ENCODE data around the gene MAPRE3. TPM values are rescaled to one million over a fixed set of nuclear protein-coding genes. Genes with fewer than 3 reads are reported as not detected.

The MAPRE3 gene
- total RNA-seq, 1 donor from 2014 or later, result 1.8 TPM

DNA sequence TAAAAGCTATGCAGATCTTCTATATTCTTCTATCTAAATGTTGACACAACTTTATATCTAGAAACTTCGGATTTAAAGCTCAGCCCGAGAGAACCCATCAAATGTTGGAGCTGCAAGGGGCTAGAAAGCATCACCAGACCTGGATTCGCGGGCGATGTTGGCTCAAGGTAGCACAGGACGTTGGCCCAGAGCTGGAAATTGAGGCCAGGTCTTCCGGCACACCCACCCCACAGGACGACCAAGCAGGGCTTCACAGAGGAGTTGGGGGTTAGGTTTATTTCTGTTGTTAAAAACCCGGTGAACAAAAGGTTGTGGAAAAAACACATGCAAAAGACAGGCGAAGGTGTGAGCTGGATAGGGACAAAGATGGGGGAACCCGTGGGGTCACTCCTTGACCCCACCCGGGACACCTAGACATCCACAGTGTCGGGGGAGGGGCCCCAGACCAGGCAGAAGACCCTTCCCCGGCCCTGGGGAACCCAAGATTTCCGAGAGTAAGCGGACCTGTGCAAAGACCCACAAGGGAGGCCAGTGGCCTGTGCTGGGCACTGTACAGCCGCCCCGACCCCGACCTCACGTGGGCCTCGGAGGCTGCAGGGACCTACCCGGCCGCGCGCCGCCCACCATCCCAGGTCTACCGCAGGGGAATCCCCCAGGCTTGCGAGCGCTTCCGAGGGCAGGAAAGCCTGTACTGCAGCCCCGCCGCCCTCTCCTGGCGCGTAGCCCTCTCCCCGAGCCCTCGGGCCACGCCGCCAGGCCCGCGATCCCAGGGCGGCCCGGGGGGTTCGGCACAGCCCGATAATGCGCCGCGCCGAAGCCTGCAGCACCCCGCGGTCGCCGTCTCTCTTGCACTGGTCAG is 79.2 kb downstream of the MAPRE3 start:
- Mint-ChIP-seq H3K9me3 (no peaks in the 10 kb centered on the region), H3K27me3 (ENCODE audit: low read depth) (peaks cover 2% of the 10 kb centered on the region), H3K4me1 (ENCODE audit: low read depth) (peaks cover 14% of the 10 kb centered on the region), H3K27ac (peak overlapping the region; percentile 98), H3K36me3 (ENCODE audit: low read depth) (peaks cover 13% of the 10 kb centered on the region), H3K4me3 (ENCODE audit: low read depth) (peak overlapping the region; percentile 88)
- DNase-seq (ENCODE audit: low spot score), result peak; percentile 50
- intact Hi-C loops (cut with micrococcal nuclease), result loop anchor here (1.0 to 2.0 kb wide), 4 partner anchors 17 to 163 kb away; partner anchors contain the start of genes ATRAID, KHK, OST4 and SLC5A6

DNA sequence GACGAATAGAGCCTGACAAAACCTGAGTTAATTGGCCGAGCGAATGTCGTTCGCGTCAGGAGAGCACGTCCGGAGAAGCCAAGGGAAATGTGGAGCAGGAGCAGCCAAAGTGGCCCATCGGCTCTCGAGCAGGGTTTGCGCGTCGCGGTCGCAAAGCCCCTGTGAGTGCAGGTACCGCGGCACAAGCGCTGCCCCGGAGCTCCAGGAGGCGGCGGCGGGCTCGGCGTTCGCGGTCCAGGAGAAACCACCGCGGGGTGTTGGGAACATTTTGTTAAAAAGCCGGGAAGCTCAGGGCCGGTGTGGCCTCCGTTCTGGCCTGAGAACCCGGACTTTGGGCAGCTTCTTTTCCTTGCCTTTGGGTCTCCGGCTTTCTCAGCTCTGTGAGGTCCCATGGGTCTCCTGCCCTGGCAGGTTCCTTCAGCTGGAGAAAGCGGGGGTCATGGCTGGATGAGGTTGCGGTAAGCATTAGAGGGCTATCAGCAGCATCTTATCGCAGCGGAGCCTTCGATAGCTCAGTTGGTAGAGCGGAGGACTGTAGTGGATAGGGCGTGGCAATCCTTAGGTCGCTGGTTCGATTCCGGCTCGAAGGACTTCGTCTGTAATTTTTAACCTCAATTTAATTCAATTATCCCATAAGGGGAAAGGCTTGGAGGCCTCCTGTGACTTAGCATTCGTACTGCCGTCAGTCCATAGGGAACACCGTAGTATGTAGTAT is 80.0 kb downstream of the MAPRE3 start:
- H3K4me3 Mint-ChIP-seq (ENCODE audit: low read depth), result peak overlapping the region; percentile 88
- intact Hi-C loops (cut with micrococcal nuclease), result loop anchor here (1.0 to 2.0 kb wide), 4 partner anchors 18 to 162 kb away; partner anchors contain the start of genes ATRAID, KHK, OST4 and SLC5A6
- peak; percentile 92 for DNase-seq (ENCODE audit: low spot score)
- peaks cover 14% of the 10 kb centered on the region for H3K36me3 Mint-ChIP-seq (ENCODE audit: low read depth)
- peak overlapping the region; percentile 98 for H3K27ac Mint-ChIP-seq
- peaks cover 2% of the 10 kb centered on the region for H3K27me3 Mint-ChIP-seq (ENCODE audit: low read depth)
- H3K9me3 Mint-ChIP-seq, result no peaks in the 10 kb centered on the region
- H3K4me1 Mint-ChIP-seq (ENCODE audit: low read depth), result peaks cover 14% of the 10 kb centered on the region

DNA sequence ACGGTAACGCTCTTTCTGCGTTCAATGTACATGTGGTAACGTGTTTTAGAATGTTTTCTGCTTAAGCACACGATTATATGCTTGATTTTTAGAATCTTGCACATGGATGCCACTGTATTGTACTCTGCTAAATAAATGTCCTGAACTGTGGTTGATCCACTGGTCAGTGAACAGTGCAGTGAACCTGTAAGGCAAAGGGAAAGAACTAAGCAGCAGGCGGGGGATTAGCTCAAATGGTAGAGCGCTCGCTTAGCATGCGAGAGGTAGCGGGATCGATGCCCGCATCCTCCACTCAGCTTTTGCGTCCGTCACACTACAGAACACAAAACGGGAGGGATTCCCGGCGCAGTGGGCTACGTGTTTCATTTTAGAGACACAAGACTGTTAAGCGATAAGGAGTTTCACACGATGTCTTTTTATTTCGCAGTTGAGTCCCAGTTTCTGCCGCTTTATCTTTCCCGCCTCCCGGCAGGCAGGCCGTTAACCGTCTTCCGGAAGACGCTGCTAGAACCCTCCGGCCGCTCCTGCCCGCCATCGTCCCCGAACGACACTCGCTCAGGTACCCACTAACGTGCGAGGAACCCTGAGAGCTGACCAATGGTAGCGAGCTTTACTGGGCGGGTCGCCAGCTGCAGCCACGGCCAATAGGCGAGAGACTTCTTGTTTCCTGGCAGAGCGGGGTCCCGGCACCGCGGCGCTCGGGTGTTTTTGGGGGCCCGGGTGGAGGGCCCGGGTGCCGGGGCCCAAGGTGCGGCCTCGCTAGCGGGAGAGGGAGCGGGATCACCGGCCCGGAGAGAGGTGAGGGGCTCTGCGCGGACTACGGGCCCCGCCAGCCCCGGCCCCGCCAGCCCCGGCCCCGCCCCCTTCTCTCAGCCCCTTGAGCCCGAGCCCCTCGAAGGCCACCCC is 80.8 kb downstream of the MAPRE3 start, which contains the start of gene AGBL5:
AGBL5 (plus strand) TSS at position 673 of the 906 bp plus-strand sequence. CDS start 1,291 bp downstream, outside the sequence.
- Mint-ChIP-seq H3K36me3 (ENCODE audit: low read depth) (peaks cover 20% of the 10 kb centered on the region), H3K27me3 (ENCODE audit: low read depth) (peaks cover 2% of the 10 kb centered on the region), H3K27ac (peak within 1 kb of the TSS; percentile 98), H3K4me1 (ENCODE audit: low read depth) (peaks cover 14% of the 10 kb centered on the region), H3K4me3 (ENCODE audit: low read depth) (peak within 1 kb of the TSS; percentile 88), H3K9me3 (no peaks in the 10 kb centered on the region)
- peak; percentile 95 for DNase-seq (ENCODE audit: low spot score)
- intact Hi-C loops (cut with micrococcal nuclease), result loop anchor here (1.0 to 2.0 kb wide), 5 partner anchors 19 to 162 kb away; partner anchors contain the start of genes ATRAID, KHK, OST4 and SLC5A6

DNA sequence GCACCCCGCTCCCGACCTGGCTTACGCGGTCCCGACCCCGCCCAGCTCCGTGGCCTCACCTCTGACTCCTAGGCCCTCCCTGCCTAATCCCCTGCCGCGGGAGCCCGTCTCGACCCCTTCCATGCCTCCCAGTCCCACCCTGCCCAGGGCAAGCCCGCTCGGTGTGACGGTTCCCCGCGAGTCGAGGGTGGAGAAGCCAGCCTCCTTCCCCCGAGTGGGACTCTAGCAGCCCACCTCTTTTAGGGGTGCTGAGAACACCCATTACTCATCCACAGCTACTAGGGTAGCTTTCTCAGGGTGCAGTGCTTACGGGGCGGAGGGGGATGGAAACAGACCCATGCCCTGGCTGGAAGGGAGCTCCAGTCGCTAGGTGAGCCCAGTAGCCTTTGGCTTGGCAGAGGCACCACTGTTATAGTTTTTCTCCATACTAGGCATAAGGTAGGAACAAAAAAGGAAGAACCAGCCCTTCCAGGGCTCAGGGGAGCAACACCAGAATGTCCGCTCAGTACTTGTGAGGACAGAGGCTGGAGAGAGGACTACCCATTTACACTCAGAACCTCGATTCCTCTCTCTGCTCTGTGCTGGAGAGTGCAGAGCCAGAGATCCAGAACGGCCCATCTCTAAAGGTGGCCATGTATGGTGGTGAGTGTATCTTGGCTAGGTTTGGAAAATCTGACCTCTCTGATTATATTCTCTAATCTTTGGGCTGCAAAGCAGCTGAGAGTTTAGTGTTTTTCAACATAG is 81.6 kb downstream of the MAPRE3 start:
- no peaks in the 10 kb centered on the region for H3K9me3 Mint-ChIP-seq
- peak overlapping the region; percentile 86 for H3K4me3 Mint-ChIP-seq (ENCODE audit: low read depth)
- no peak for DNase-seq (ENCODE audit: low spot score)
- peaks cover 23% of the 10 kb centered on the region for H3K36me3 Mint-ChIP-seq (ENCODE audit: low read depth)
- H3K27ac Mint-ChIP-seq, result peak overlapping the region; percentile 74
- H3K4me1 Mint-ChIP-seq (ENCODE audit: low read depth), result peaks cover 14% of the 10 kb centered on the region
- peaks cover 2% of the 10 kb centered on the region for H3K27me3 Mint-ChIP-seq (ENCODE audit: low read depth)
- intact Hi-C loops (cut with micrococcal nuclease), result loop anchor here (1.0 to 2.0 kb wide), 2 partner anchors 29 to 161 kb away; partner anchors contain the start of genes ATRAID and SLC5A6

DNA sequence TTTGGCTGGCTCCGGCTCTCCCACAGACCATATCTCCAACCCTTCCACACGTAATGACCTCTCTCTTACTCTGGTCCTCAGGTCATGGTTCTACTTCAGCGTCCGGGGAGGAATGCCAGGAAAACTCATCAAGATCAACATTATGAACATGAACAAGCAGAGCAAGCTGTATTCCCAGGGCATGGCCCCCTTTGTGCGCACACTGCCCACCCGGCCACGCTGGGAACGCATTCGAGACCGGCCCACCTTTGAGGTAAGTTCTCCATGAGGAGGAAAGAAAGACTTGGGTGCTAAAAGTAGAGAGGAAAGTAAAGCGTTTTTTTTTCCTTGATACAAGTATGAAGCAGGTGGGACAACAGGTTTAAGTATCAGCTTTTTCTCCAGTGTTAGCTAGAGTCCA is 82.9 kb downstream of the MAPRE3 start:
- peak overlapping the region; percentile 52 for H3K4me3 Mint-ChIP-seq (ENCODE audit: low read depth)
- no peak overlapping the region for H3K27ac Mint-ChIP-seq
- peaks cover 21% of the 10 kb centered on the region for H3K36me3 Mint-ChIP-seq (ENCODE audit: low read depth)
- intact Hi-C loops (cut with micrococcal nuclease), result no loop called here
- H3K9me3 Mint-ChIP-seq, result no peaks in the 10 kb centered on the region
- peaks cover 11% of the 10 kb centered on the region for H3K4me1 Mint-ChIP-seq (ENCODE audit: low read depth)
- DNase-seq (ENCODE audit: low spot score), result no peak
- peaks cover 2% of the 10 kb centered on the region for H3K27me3 Mint-ChIP-seq (ENCODE audit: low read depth)

DNA sequence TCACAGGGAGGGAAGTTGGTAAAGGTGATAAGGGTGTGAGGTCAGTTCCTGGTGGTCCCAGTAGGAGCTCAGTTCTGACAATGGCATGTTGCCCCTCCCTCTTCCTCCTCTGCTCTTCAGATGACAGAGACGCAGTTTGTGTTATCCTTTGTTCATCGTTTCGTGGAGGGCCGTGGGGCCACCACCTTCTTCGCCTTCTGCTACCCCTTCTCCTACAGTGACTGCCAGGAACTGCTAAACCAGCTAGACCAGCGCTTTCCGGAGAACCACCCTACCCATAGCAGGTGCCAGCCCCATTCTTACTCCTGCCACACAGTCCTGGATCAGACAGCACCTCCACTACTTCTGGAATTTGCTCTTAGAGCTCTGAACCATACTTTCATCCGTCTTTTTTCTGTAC is 83.3 kb downstream of the MAPRE3 start:
- peaks cover 25% of the 10 kb centered on the region for H3K36me3 Mint-ChIP-seq (ENCODE audit: low read depth)
- no peaks in the 10 kb centered on the region for H3K9me3 Mint-ChIP-seq
- DNase-seq (ENCODE audit: low spot score), result no peak
- intact Hi-C loops (cut with micrococcal nuclease), result no loop called here
- peaks cover 11% of the 10 kb centered on the region for H3K4me1 Mint-ChIP-seq (ENCODE audit: low read depth)
- no peak overlapping the region for H3K4me3 Mint-ChIP-seq (ENCODE audit: low read depth)
- H3K27ac Mint-ChIP-seq, result no peak overlapping the region
- peaks cover 2% of the 10 kb centered on the region for H3K27me3 Mint-ChIP-seq (ENCODE audit: low read depth)

DNA sequence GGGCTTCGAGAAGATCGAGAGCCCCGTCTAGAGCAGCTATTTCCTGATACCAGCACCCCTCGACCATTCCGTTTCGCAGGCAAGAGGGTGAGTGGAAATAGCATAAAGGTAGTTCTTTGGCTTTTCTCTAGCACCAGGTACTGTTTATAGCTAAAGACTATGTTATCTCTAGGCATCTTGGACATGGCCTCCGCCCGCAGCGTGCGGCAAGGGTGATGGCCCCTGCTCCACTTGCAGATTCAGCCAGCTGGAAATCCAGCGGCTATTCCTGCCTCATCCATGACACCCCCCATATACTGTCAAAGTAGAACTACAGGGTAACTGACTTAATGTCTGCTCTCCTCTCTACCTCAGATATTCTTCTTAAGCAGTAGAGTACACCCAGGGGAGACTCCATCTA is 84.3 kb downstream of the MAPRE3 start:
- intact Hi-C loops (cut with micrococcal nuclease), result no loop called here
- no peak overlapping the region for H3K27ac Mint-ChIP-seq
- peaks cover 26% of the 10 kb centered on the region for H3K36me3 Mint-ChIP-seq (ENCODE audit: low read depth)
- H3K9me3 Mint-ChIP-seq, result no peaks in the 10 kb centered on the region
- no peak for DNase-seq (ENCODE audit: low spot score)
- peaks cover 8% of the 10 kb centered on the region for H3K4me1 Mint-ChIP-seq (ENCODE audit: low read depth)
- peaks cover 2% of the 10 kb centered on the region for H3K27me3 Mint-ChIP-seq (ENCODE audit: low read depth)
- H3K4me3 Mint-ChIP-seq (ENCODE audit: low read depth), result no peak overlapping the region

DNA sequence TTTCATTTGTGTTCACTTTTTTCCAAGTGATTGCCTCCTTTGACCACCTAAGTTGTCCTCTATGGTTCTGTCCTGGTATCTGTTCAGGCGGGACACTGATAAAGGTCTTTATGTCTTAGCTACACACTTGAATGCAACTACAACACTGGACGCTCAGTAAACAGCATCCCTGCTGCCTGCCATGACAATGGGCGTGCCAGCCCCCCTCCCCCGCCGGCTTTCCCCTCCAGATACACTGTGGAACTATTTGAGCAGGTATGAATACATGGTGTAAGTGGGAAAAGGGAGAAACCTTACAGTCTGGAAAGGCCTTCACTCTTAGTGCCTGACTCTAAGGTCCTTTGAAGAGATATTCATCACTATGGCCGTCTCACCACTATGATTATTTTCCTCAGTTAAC is 86.7 kb downstream of the MAPRE3 start:
- intact Hi-C loops (cut with micrococcal nuclease), result no loop called here

DNA sequence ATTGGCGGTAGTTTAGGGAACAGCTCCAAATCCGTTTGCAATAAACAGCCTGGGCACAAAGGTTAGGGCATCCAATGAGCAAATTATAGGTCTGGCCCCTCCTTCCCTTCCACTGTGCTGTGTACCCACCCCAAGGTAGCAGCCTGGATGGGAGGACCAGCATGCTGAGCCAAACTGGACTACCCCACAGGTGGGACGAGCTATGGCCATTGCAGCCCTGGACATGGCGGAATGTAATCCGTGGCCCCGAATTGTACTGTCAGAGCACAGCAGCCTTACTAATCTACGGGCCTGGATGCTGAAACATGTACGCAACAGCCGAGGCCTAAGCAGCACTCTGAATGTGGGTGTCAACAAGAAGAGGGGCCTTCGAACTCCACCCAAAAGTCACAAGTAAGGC is 87.8 kb downstream of the MAPRE3 start:
- Mint-ChIP-seq H3K4me1 (ENCODE audit: low read depth) (peaks cover 3% of the 10 kb centered on the region), H3K36me3 (ENCODE audit: low read depth) (peaks cover 39% of the 10 kb centered on the region), H3K27ac (no peak overlapping the region), H3K4me3 (ENCODE audit: low read depth) (no peak overlapping the region), H3K27me3 (ENCODE audit: low read depth) (no peaks in the 10 kb centered on the region), H3K9me3 (no peaks in the 10 kb centered on the region)
- no peak for DNase-seq (ENCODE audit: low spot score)
- intact Hi-C loops (cut with micrococcal nuclease), result no loop called here

More for the DNA sequence above, 86.7 kb downstream of the MAPRE3 start:
- Mint-ChIP-seq H3K27me3 (ENCODE audit: low read depth) (no peaks in the 10 kb centered on the region), H3K4me3 (ENCODE audit: low read depth) (no peak overlapping the region), H3K36me3 (ENCODE audit: low read depth) (peaks cover 31% of the 10 kb centered on the region), H3K27ac (no peak overlapping the region), H3K4me1 (ENCODE audit: low read depth) (peaks cover 1% of the 10 kb centered on the region), H3K9me3 (no peaks in the 10 kb centered on the region)
- DNase-seq (ENCODE audit: low spot score), result no peak

DNA sequence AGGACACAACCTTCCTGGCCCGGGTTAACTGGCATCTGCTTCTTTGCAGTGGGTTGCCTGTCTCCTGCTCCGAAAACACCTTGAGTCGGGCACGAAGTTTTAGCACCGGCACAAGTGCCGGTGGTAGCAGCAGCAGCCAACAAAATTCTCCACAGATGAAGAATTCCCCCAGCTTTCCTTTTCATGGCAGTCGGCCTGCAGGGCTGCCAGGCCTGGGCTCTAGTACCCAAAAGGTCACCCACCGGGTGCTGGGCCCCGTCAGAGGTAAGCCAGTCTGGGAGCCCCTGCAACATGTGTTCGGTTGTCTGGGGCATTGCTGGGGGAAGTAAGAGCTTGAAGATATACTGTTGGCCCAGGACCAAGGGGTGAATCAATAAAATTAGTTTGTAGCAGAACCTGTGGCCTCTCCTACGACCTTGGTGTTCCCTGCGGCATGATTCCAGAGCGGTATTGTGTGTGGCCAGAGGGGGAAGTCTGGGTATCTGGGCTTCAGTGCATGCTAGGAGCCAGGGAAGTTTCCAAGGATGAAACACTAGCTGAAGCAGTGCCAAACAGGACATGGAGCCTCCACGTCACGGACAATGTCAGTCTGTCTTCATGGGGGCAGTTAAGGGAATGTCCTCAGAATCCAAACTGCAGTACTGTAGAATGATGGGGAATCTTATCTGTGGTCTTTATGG is 88.8 kb downstream of the MAPRE3 start:
- Mint-ChIP-seq H3K27ac (no peak overlapping the region), H3K4me1 (ENCODE audit: low read depth) (peaks cover 3% of the 10 kb centered on the region), H3K9me3 (no peaks in the 10 kb centered on the region), H3K27me3 (ENCODE audit: low read depth) (no peaks in the 10 kb centered on the region), H3K4me3 (ENCODE audit: low read depth) (no peak overlapping the region), H3K36me3 (ENCODE audit: low read depth) (peaks cover 42% of the 10 kb centered on the region)
- intact Hi-C loops (cut with micrococcal nuclease), result no loop called here
- no peak for DNase-seq (ENCODE audit: low spot score)

DNA sequence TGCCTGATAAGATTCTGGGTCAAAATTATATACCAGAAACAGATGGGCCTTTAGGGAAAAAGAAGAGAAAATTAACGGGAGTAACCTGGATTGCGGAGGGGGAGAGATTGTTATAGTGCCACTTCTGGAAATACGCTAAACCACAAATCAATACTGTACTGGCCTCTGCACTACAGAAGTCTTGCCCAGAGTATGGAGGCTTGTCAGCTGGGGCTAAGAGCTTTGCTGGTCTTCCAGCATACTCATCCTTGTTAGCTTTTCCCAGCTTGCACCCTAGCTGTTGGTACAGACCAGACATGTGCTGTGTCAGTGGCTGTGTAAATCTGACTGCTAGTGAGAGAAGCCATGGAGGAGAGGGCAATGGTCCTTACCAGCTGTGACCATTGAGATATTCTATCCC is 89.9 kb downstream of the MAPRE3 start:
- Mint-ChIP-seq H3K9me3 (no peaks in the 10 kb centered on the region), H3K27me3 (ENCODE audit: low read depth) (no peaks in the 10 kb centered on the region), H3K36me3 (ENCODE audit: low read depth) (peaks cover 43% of the 10 kb centered on the region), H3K27ac (no peak overlapping the region), H3K4me1 (ENCODE audit: low read depth) (peaks cover 3% of the 10 kb centered on the region), H3K4me3 (ENCODE audit: low read depth) (no peak overlapping the region)
- DNase-seq (ENCODE audit: low spot score), result no peak
- intact Hi-C loops (cut with micrococcal nuclease), result no loop called here
